RWPE2 (cell line): ENCODE data around the gene TNS3.

Experiments used
- ATAC-seq: fragments of 200-7000 bp; cut with Tn5 transposase; 3 replicates; pipeline ENCODE4 v1.9.1; 2021; ENCODE audit warnings: low read depth
- DNase-seq: peaks from one replicate; pipeline ENCODE4 v3.0.0-alpha.2; 2020; ENCODE audit warnings: low spot score
- H3K27ac ChIP-seq: fragments of 450-650 bp; 2 replicates; pipeline ENCODE4 v1.5.1; 2017; ENCODE audit warnings: mild to moderate bottlenecking; ENCODE audit not compliant: poor library complexity, severe bottlenecking
- H3K27me3 ChIP-seq: fragments of 250-450 bp; sonication (Bioruptor Pico); 2 replicates; pipeline ENCODE4 v1.5.1; 2021; ENCODE audit warnings: mild to moderate bottlenecking, moderate library complexity; ENCODE audit not compliant: insufficient read depth, poor library complexity, severe bottlenecking
- H3K36me3 ChIP-seq: fragments of 250-450 bp; sonication (Bioruptor Pico); 2 replicates; pipeline ENCODE4 v1.5.1; 2020; ENCODE audit warnings: low read depth, mild to moderate bottlenecking, moderate library complexity
- H3K4me1 ChIP-seq: fragments of 250-450 bp; sonication (Bioruptor Pico); 2 replicates; pipeline ENCODE4 v1.5.1; 2021; ENCODE audit warnings: mild to moderate bottlenecking, moderate library complexity; ENCODE audit not compliant: insufficient read depth, poor library complexity, severe bottlenecking
- H3K4me3 ChIP-seq: fragments of 250-450 bp; sonication (Bioruptor Pico); 2 replicates; pipeline ENCODE4 v1.5.1; 2021; ENCODE audit warnings: mild to moderate bottlenecking, moderate library complexity; ENCODE audit not compliant: severe bottlenecking
- H3K9me3 ChIP-seq: fragments of 250-450 bp; sonication (Bioruptor Pico); 2 replicates; pipeline ENCODE4 v1.5.1; 2021; ENCODE audit warnings: mild to moderate bottlenecking, moderate library complexity; ENCODE audit not compliant: severe bottlenecking
- CTCF ChIP-seq: fragments of 450-650 bp; IDR thresholded peaks from one replicate; pipeline ENCODE4 v1.5.1; 2017; ENCODE audit warnings: mild to moderate bottlenecking, moderate library complexity; ENCODE audit not compliant: poor library complexity, severe bottlenecking

Gene TNS3

GRCh38 chr7:47308808-47309207 lies 273.1 kb downstream of the TNS3 start:
- DNase-seq (no peak), ATAC-seq (no peak)
- H3K27ac ChIP-seq, result no peak overlapping the region
- H3K27me3 ChIP-seq, result no peaks in the 10 kb centered on the region
- H3K9me3 ChIP-seq, result no peaks in the 10 kb centered on the region
- peaks cover 9% of the 10 kb centered on the region; the same call in 1 of the 2 replicates for H3K36me3 ChIP-seq
- no peaks in the 10 kb centered on the region for H3K4me1 ChIP-seq
- no peak for TF ChIP-seq CTCF
- no peak overlapping the region for H3K4me3 ChIP-seq

- Histone ChIP-seq H3K4me1 (no peaks in the 10 kb centered on the region), H3K9me3 (no peaks in the 10 kb centered on the region), H3K27me3 (no peaks in the 10 kb centered on the region), H3K4me3 (no peak overlapping the region), H3K36me3 (peaks cover 14% of the 10 kb centered on the region; the same call in 1 of the 2 replicates), H3K27ac (no peak overlapping the region)
- no peak for TF ChIP-seq CTCF
- no peak for ATAC-seq
- no peak for DNase-seq
These were observed 274.6 kb downstream of the TNS3 start for GRCh38 chr7:47307311-47307710.

GRCh38 chr7:47304727-47305719 lies 276.9 kb downstream of the TNS3 start:
- H3K27me3 ChIP-seq, result no peaks in the 10 kb centered on the region
- H3K27ac ChIP-seq, result no peak overlapping the region
- TF ChIP-seq CTCF, result no peak
- no peak for ATAC-seq
- H3K4me3 ChIP-seq, result no peak overlapping the region
- H3K4me1 ChIP-seq, result no peaks in the 10 kb centered on the region
- no peak for DNase-seq
- peaks cover 23% of the 10 kb centered on the region; the same call in 1 of the 2 replicates for H3K36me3 ChIP-seq
- H3K9me3 ChIP-seq, result no peaks in the 10 kb centered on the region

GRCh38 chr7:47303695-47304453 lies 278.0 kb downstream of the TNS3 start:
- no peaks in the 10 kb centered on the region for H3K9me3 ChIP-seq
- DNase-seq, result no peak
- no peak for ATAC-seq
- H3K36me3 ChIP-seq, result peaks cover 26% of the 10 kb centered on the region; the same call in 1 of the 2 replicates
- H3K27me3 ChIP-seq, result no peaks in the 10 kb centered on the region
- no peak for TF ChIP-seq CTCF
- H3K4me1 ChIP-seq, result no peaks in the 10 kb centered on the region
- H3K4me3 ChIP-seq, result no peak overlapping the region
- no peak overlapping the region for H3K27ac ChIP-seq
